ENCODE results near the gene KRTAP5-2. TPM values are rescaled to one million over a fixed set of nuclear protein-coding genes. Genes with fewer than 3 reads are reported as not detected.
"Not testable (repeated sequence)": the region's sequence is repeated elsewhere in the genome, so short reads cannot be mapped to it uniquely, and the experiment has no call there.

KRTAP5-2 gene
- total RNA-seq, 4 donors from 2014 or later, result not detected

DNA sequence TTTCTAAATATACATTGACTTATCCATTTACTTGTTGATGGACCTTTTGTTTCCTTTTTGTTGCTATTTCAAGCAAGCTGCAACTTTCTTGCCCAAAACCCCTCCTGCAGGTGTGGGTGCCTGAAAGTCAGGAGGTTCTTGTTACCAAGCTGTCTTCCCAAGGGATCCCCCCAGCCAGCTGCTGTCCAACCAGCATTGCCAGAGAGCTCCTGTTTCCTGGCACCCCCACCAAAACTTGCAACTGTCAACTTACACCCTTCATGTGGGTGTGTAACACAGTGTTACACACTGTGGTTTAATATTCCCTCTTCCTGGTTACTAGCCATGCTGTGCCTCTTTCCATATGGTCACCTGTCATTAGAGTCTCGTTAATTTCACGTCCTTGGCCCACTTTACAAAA lies 11.4 kb downstream of the KRTAP5-2 start:
- DNase-seq (ENCODE audit: low spot score in 2 of 2), result no peak
- TF ChIP-seq, protein P1, sequence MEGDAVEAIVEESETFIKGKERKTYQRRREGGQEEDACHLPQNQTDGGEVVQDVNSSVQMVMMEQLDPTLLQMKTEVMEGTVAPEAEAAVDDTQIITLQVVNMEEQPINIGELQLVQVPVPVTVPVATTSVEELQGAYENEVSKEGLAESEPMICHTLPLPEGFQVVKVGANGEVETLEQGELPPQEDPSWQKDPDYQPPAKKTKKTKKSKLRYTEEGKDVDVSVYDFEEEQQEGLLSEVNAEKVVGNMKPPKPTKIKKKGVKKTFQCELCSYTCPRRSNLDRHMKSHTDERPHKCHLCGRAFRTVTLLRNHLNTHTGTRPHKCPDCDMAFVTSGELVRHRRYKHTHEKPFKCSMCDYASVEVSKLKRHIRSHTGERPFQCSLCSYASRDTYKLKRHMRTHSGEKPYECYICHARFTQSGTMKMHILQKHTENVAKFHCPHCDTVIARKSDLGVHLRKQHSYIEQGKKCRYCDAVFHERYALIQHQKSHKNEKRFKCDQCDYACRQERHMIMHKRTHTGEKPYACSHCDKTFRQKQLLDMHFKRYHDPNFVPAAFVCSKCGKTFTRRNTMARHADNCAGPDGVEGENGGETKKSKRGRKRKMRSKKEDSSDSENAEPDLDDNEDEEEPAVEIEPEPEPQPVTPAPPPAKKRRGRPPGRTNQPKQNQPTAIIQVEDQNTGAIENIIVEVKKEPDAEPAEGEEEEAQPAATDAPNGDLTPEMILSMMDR (IDR thresholded peaks at IDR 0.05), result no peak
- no peak for TF ChIP-seq POLR2A (IDR thresholded peaks at IDR 0.05)
- no peak for TF ChIP-seq EP300 (IDR thresholded peaks at IDR 0.05)
- H3K4me1 ChIP-seq, result no peaks in the 10 kb centered on the region
- no peaks in the 10 kb centered on the region for H3K9me3 ChIP-seq
- peaks cover 0 to 11% of the 10 kb centered on the region in 2 donors for H3K27me3 ChIP-seq
- no peak overlapping the region for H3K4me3 ChIP-seq
- no peaks in the 10 kb centered on the region for H3K36me3 ChIP-seq
- H3K27ac ChIP-seq, result no peak overlapping the region
- 65 to 80% methylated on average over 2 of the region's 2 CpGs for WGBS, 2 donors

GRCh38 chr11:1584661-1585370 lies 13.3 kb downstream of the KRTAP5-2 start, which contains the start of gene KRTAP5-1:
Gene KRTAP5-1, minus strand, starts transcription at chr11:1585283. Its CDS starts 34 bp downstream, at chr11:1585249.
- H3K4me1 ChIP-seq; DNase-seq (ENCODE audit: low spot score in 2 of 2); H3K27ac ChIP-seq; H3K36me3 ChIP-seq; H3K4me3 ChIP-seq; H3K9me3 ChIP-seq: not testable (repeated sequence)
- 52 to 73% methylated on average over 5 to 7 of the region's 9 CpGs for WGBS, 2 donors
- peaks cover 0 to 11% of the 10 kb centered on the region in 2 donors for H3K27me3 ChIP-seq

GRCh38 chr11:1582909-1583308 lies 15.2 kb downstream of the KRTAP5-2 start:
- not testable (repeated sequence) for H3K36me3 ChIP-seq; H3K27ac ChIP-seq; H3K4me3 ChIP-seq; H3K4me1 ChIP-seq; DNase-seq (ENCODE audit: low spot score in 2 of 2)
- Histone ChIP-seq H3K27me3 (peaks cover 0 to 11% of the 10 kb centered on the region in 2 donors), H3K9me3 (peaks cover 0 to 10% (median 0%) of the 10 kb centered on the region in 4 donors)
- WGBS, 2 donors, result 65 to 69% methylated on average over 2 of the region's 2 CpGs

DNA sequence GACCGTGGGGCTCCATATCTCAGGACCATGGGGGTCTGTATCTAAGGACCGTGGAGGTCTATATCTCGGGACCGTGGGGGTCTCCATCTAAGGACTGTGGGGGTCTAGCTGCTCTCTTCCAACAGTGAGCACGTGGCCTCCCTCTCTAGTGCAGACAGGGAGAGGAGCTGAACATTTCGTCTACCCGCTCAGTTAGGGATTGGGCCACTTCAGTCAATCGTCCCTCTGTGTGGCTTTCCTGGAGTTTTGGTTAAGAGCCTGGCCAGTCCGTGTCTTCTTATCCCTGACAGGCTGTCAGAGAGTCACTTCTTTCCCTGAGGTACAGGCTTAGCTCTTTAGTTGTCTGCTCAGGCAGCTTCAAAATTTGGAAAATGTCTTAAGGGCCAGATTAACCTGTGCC lies 16.1 kb downstream of the KRTAP5-2 start:
- H3K4me1 ChIP-seq, result no peaks in the 10 kb centered on the region
- H3K4me3 ChIP-seq, result no peak overlapping the region
- no peak overlapping the region for H3K27ac ChIP-seq
- no peaks in the 10 kb centered on the region for H3K36me3 ChIP-seq
- TF ChIP-seq, protein P1 (IDR thresholded peaks at IDR 0.05), result no peak
- TF ChIP-seq POLR2A (IDR thresholded peaks at IDR 0.05) (no peak), EP300 (IDR thresholded peaks at IDR 0.05) (no peak)
- DNase-seq (ENCODE audit: low spot score in 2 of 2), result no peak
- H3K27me3 ChIP-seq, result peaks cover 0 to 11% of the 10 kb centered on the region in 2 donors
- WGBS, 2 donors, result 83 to 87% methylated on average over 8 to 9 of the region's 9 CpGs
- peaks cover 0 to 14% (median 0%) of the 10 kb centered on the region in 4 donors for H3K9me3 ChIP-seq

DNA sequence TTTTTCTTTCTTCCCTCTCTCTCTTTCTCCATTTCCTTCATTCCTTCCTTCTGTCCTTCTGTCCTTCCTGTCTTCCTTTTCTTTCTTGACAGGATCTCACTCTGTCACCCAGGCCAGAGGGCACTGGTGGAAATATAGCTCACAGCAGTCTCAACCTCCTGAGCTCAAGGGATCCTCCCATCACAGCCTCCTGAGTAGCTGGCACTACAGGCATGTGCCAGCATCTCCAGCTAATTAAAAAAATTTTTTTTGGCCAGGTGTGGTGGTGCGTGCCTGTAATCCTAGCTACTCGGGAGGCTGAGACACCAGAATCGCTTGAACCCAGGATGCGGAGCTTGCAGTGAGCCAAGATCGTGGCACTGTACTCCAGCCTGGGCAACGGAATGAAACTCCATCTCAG lies 21.3 kb downstream of the KRTAP5-2 start:
- WGBS, 2 donors, result 82 to 86% methylated on average over 6 of the region's 6 CpGs

DNA sequence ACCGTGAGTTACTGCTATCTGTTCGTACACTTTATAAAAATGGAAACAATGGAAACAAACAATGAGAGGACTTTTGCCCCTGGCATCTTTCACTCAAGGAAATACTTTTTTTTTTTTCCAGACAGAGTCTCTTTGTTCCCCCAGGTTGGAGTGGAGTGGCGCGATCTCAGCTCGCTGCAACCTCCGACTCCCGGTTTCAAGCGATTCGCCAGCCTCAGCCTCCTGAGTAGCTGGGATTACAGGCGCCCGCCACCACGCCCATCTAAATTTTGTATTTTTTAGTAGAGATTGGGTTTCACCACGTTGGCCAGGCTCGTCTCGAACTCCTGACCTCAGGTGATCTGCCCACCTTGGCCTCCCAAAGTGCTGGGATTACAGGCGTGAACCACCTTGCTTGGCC lies 22.3 kb downstream of the KRTAP5-2 start:
- Histone ChIP-seq H3K4me1 (peaks cover 0 to 37% (median 14%) of the 10 kb centered on the region in 4 donors), H3K9me3 (peaks cover 0 to 14% (median 0%) of the 10 kb centered on the region in 4 donors), H3K27me3 (peaks cover 0 to 35% of the 10 kb centered on the region in 2 donors)
- WGBS, 2 donors, result 90 to 91% methylated on average over 16 of the region's 16 CpGs
- DNase-seq (ENCODE audit: low spot score in 2 of 2); H3K27ac ChIP-seq; H3K4me3 ChIP-seq; H3K36me3 ChIP-seq: not testable (repeated sequence)

More for the DNA sequence above, 21.3 kb downstream of the KRTAP5-2 start:
- no peak for DNase-seq (ENCODE audit: low spot score in 2 of 2)
- TF ChIP-seq, protein P1 (IDR thresholded peaks at IDR 0.05), result no peak
- no peak for TF ChIP-seq POLR2A (IDR thresholded peaks at IDR 0.05)
- TF ChIP-seq EP300 (IDR thresholded peaks at IDR 0.05), result no peak
- no peak overlapping the region for H3K4me3 ChIP-seq
- peaks cover 0 to 35% of the 10 kb centered on the region in 2 donors for H3K27me3 ChIP-seq
- peaks cover 0 to 14% (median 0%) of the 10 kb centered on the region in 4 donors for H3K9me3 ChIP-seq
- no peaks in the 10 kb centered on the region for H3K36me3 ChIP-seq
- H3K27ac ChIP-seq, result no peak overlapping the region
- H3K4me1 ChIP-seq, result peaks cover 0 to 29% (median 10%) of the 10 kb centered on the region in 4 donors
